Measurements from ENCODE around the gene RABL6. TPM values are rescaled to one million over a fixed set of nuclear protein-coding genes. Genes with fewer than 3 reads are reported as not detected.

Gene RABL6
- total RNA-seq, 1 experiment from 2014 or later = 43.1 TPM

GRCh38 chr9:136852664-136853595 lies 45.2 kb downstream of the RABL6 start:
- Histone ChIP-seq H3K36me3 (ENCODE audit: insufficient read depth, low read length) (peaks cover 3% of the 10 kb centered on the region; the same call in 1 of the 2 replicates), H3K9me3 (ENCODE audit: low read length) (no peaks in the 10 kb centered on the region), H3K4me2 (ENCODE audit: low read depth, low read length, poor library complexity, severe bottlenecking) (no peak overlapping the region), H3K4me3 (ENCODE audit: low read length) (no peak overlapping the region), H3K4me1 (ENCODE audit: low read length) (peaks cover 10% of the 10 kb centered on the region), H2AFZ (ENCODE audit: low read length) (no peak overlapping the region), H3K9me2 (replicated peaks; ENCODE audit: insufficient read depth, low read length) (no peaks in the 10 kb centered on the region), H3K9ac (ENCODE audit: low read length) (no peak overlapping the region), H3K27ac (ENCODE audit: low read length) (no peak overlapping the region), H3K27me3 (ENCODE audit: low read length) (no peaks in the 10 kb centered on the region), H3K79me2 (ENCODE audit: low read length) (no peaks in the 10 kb centered on the region), H4K20me1 (ENCODE audit: insufficient read depth, low read depth, low read length) (peaks cover 13% of the 10 kb centered on the region)
- no peak for DNase-seq

GRCh38 chr9:136853596-136854112 lies 45.9 kb downstream of the RABL6 start:
- H3K9ac ChIP-seq (ENCODE audit: low read length) = no peak overlapping the region
- no peaks in the 10 kb centered on the region for H3K9me3 ChIP-seq (ENCODE audit: low read length)
- no peaks in the 10 kb centered on the region for H3K79me2 ChIP-seq (ENCODE audit: low read length)
- no peaks in the 10 kb centered on the region for H3K27me3 ChIP-seq (ENCODE audit: low read length)
- no peak overlapping the region for H3K4me2 ChIP-seq (ENCODE audit: low read depth, low read length, poor library complexity, severe bottlenecking)
- H3K9me2 ChIP-seq (replicated peaks; ENCODE audit: insufficient read depth, low read length) = no peaks in the 10 kb centered on the region
- H3K27ac ChIP-seq (ENCODE audit: low read length) = no peak overlapping the region
- H2AFZ ChIP-seq (ENCODE audit: low read length) = no peak overlapping the region
- peaks cover 9% of the 10 kb centered on the region for H3K4me1 ChIP-seq (ENCODE audit: low read length)
- DNase-seq = peak; percentile 64
- peaks cover 3% of the 10 kb centered on the region; the same call in 1 of the 2 replicates for H3K36me3 ChIP-seq (ENCODE audit: insufficient read depth, low read length)
- no peak overlapping the region for H3K4me3 ChIP-seq (ENCODE audit: low read length)
- peaks cover 13% of the 10 kb centered on the region for H4K20me1 ChIP-seq (ENCODE audit: insufficient read depth, low read depth, low read length)

GRCh38 chr9:136854113-136854841 lies 46.5 kb downstream of the RABL6 start:
- DNase-seq = no peak

GRCh38 chr9:136854842-136855460 lies 47.2 kb downstream of the RABL6 start:
- Histone ChIP-seq H2AFZ (ENCODE audit: low read length) (no peak overlapping the region), H3K4me1 (ENCODE audit: low read length) (peaks cover 10% of the 10 kb centered on the region), H3K9me2 (replicated peaks; ENCODE audit: insufficient read depth, low read length) (no peaks in the 10 kb centered on the region), H4K20me1 (ENCODE audit: insufficient read depth, low read depth, low read length) (peaks cover 10% of the 10 kb centered on the region), H3K9ac (ENCODE audit: low read length) (no peak overlapping the region), H3K4me3 (ENCODE audit: low read length) (no peak overlapping the region), H3K79me2 (ENCODE audit: low read length) (no peaks in the 10 kb centered on the region), H3K4me2 (ENCODE audit: low read depth, low read length, poor library complexity, severe bottlenecking) (no peak overlapping the region), H3K9me3 (ENCODE audit: low read length) (no peaks in the 10 kb centered on the region), H3K27me3 (ENCODE audit: low read length) (no peaks in the 10 kb centered on the region), H3K27ac (ENCODE audit: low read length) (no peak overlapping the region), H3K36me3 (ENCODE audit: insufficient read depth, low read length) (peaks cover 3% of the 10 kb centered on the region; the same call in 1 of the 2 replicates)
- no peak for DNase-seq

More at GRCh38 chr9:136854113-136854841, 46.5 kb downstream of the RABL6 start:
- H3K27me3 ChIP-seq (ENCODE audit: low read length) = no peaks in the 10 kb centered on the region
- H3K9ac ChIP-seq (ENCODE audit: low read length) = no peak overlapping the region
- H3K36me3 ChIP-seq (ENCODE audit: insufficient read depth, low read length) = peaks cover 3% of the 10 kb centered on the region; the same call in 1 of the 2 replicates
- no peaks in the 10 kb centered on the region for H3K9me2 ChIP-seq (replicated peaks; ENCODE audit: insufficient read depth, low read length)
- no peaks in the 10 kb centered on the region for H3K9me3 ChIP-seq (ENCODE audit: low read length)
- no peaks in the 10 kb centered on the region for H3K79me2 ChIP-seq (ENCODE audit: low read length)
- H3K27ac ChIP-seq (ENCODE audit: low read length) = no peak overlapping the region
- H3K4me2 ChIP-seq (ENCODE audit: low read depth, low read length, poor library complexity, severe bottlenecking) = no peak overlapping the region
- peaks cover 13% of the 10 kb centered on the region for H4K20me1 ChIP-seq (ENCODE audit: insufficient read depth, low read depth, low read length)
- peaks cover 9% of the 10 kb centered on the region for H3K4me1 ChIP-seq (ENCODE audit: low read length)
- no peak overlapping the region for H2AFZ ChIP-seq (ENCODE audit: low read length)
- no peak overlapping the region for H3K4me3 ChIP-seq (ENCODE audit: low read length)

GRCh38 chr9:136855461-136856078 lies 47.8 kb downstream of the RABL6 start:
- Histone ChIP-seq H3K9me3 (ENCODE audit: low read length) (no peaks in the 10 kb centered on the region), H3K36me3 (ENCODE audit: insufficient read depth, low read length) (peaks cover 3% of the 10 kb centered on the region; the same call in 1 of the 2 replicates), H4K20me1 (ENCODE audit: insufficient read depth, low read depth, low read length) (peaks cover 3% of the 10 kb centered on the region; the same call in 1 of the 2 replicates), H3K4me3 (ENCODE audit: low read length) (no peak overlapping the region), H3K27ac (ENCODE audit: low read length) (no peak overlapping the region), H3K27me3 (ENCODE audit: low read length) (no peaks in the 10 kb centered on the region), H3K4me1 (ENCODE audit: low read length) (peaks cover 5% of the 10 kb centered on the region), H3K79me2 (ENCODE audit: low read length) (no peaks in the 10 kb centered on the region), H3K4me2 (ENCODE audit: low read depth, low read length, poor library complexity, severe bottlenecking) (no peak overlapping the region), H3K9me2 (replicated peaks; ENCODE audit: insufficient read depth, low read length) (no peaks in the 10 kb centered on the region), H3K9ac (ENCODE audit: low read length) (no peak overlapping the region), H2AFZ (ENCODE audit: low read length) (no peak overlapping the region)
- DNase-seq = no peak

GRCh38 chr9:136856079-136856476 lies 48.3 kb downstream of the RABL6 start:
- no peak for DNase-seq
- Histone ChIP-seq H2AFZ (ENCODE audit: low read length) (no peak overlapping the region), H3K27me3 (ENCODE audit: low read length) (no peaks in the 10 kb centered on the region), H3K79me2 (ENCODE audit: low read length) (no peaks in the 10 kb centered on the region), H3K4me1 (ENCODE audit: low read length) (peaks cover 5% of the 10 kb centered on the region), H3K27ac (ENCODE audit: low read length) (no peak overlapping the region), H3K9ac (ENCODE audit: low read length) (no peak overlapping the region), H4K20me1 (ENCODE audit: insufficient read depth, low read depth, low read length) (no peaks in the 10 kb centered on the region), H3K4me3 (ENCODE audit: low read length) (no peak overlapping the region), H3K36me3 (ENCODE audit: insufficient read depth, low read length) (no peaks in the 10 kb centered on the region), H3K9me2 (replicated peaks; ENCODE audit: insufficient read depth, low read length) (no peaks in the 10 kb centered on the region), H3K9me3 (ENCODE audit: low read length) (no peaks in the 10 kb centered on the region), H3K4me2 (ENCODE audit: low read depth, low read length, poor library complexity, severe bottlenecking) (no peak overlapping the region)

GRCh38 chr9:136856541-136857141 lies 48.9 kb downstream of the RABL6 start:
- Histone ChIP-seq H3K36me3 (ENCODE audit: insufficient read depth, low read length) (no peaks in the 10 kb centered on the region), H3K79me2 (ENCODE audit: low read length) (no peaks in the 10 kb centered on the region), H3K4me2 (ENCODE audit: low read depth, low read length, poor library complexity, severe bottlenecking) (no peak overlapping the region), H3K27ac (ENCODE audit: low read length) (no peak overlapping the region), H2AFZ (ENCODE audit: low read length) (no peak overlapping the region), H3K9ac (ENCODE audit: low read length) (no peak overlapping the region), H4K20me1 (ENCODE audit: insufficient read depth, low read depth, low read length) (no peaks in the 10 kb centered on the region), H3K9me2 (replicated peaks; ENCODE audit: insufficient read depth, low read length) (no peaks in the 10 kb centered on the region), H3K9me3 (ENCODE audit: low read length) (no peaks in the 10 kb centered on the region), H3K27me3 (ENCODE audit: low read length) (no peaks in the 10 kb centered on the region), H3K4me3 (ENCODE audit: low read length) (no peak overlapping the region), H3K4me1 (ENCODE audit: low read length) (peaks cover 5% of the 10 kb centered on the region)
- DNase-seq = no peak

Data from Karpas-422 (cell line).